Measurements from ENCODE around the gene CLECL1.

DNA sequence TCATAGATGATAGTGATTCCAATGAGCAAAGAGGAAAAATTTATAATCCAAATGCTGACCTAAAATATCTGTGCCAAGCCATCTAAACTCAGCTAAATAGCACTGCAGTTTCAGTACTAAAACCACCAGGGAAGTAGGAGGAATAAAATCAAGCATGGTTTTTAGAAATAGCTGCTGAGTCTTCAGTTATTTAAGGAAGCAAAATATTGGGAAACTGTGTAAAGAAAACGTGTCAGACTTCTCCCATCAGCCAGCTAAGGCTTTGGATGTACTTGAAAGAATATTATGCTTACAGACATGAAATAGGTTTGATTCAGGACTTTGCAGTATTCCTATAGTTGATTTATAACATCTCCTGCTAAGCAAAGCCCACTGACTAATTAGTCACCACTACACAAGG lies 38.7 kb downstream of the CLECL1 start:
- TF ChIP-seq, protein P1, sequence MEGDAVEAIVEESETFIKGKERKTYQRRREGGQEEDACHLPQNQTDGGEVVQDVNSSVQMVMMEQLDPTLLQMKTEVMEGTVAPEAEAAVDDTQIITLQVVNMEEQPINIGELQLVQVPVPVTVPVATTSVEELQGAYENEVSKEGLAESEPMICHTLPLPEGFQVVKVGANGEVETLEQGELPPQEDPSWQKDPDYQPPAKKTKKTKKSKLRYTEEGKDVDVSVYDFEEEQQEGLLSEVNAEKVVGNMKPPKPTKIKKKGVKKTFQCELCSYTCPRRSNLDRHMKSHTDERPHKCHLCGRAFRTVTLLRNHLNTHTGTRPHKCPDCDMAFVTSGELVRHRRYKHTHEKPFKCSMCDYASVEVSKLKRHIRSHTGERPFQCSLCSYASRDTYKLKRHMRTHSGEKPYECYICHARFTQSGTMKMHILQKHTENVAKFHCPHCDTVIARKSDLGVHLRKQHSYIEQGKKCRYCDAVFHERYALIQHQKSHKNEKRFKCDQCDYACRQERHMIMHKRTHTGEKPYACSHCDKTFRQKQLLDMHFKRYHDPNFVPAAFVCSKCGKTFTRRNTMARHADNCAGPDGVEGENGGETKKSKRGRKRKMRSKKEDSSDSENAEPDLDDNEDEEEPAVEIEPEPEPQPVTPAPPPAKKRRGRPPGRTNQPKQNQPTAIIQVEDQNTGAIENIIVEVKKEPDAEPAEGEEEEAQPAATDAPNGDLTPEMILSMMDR (IDR thresholded peaks at IDR 0.05; ENCODE audit: poor library complexity, severe bottlenecking): no peak
- no peak for TF ChIP-seq TAF1 (IDR thresholded peaks at IDR 0.05; ENCODE audit: low read depth)
